Brain pericyte (primary cell): ENCODE measurements around the gene GNMT.
"Not testable (repeated sequence)": the region's sequence is repeated elsewhere in the genome, so short reads cannot be mapped to it uniquely, and the experiment has no call there.

ENCODE experiments used
- DNase-seq: peaks from one replicate; pipeline ENCODE4 v3.0.0-alpha.2; 2012; ENCODE audit warnings: low read depth, low spot score

The GNMT gene

GRCh38 chr6:42974919-42975505 is 14.5 kb downstream of the GNMT start:
- no peak for DNase-seq

GRCh38 chr6:42978487-42978838 is 17.9 kb downstream of the GNMT start:
- no peak for DNase-seq

GRCh38 chr6:42978839-42979522 is 18.4 kb downstream of the GNMT start, which contains the start of gene PEX6:
TSS of gene PEX6 (minus strand) at chr6:42979181. CDS start at chr6:42979150, 31 bp downstream.
- DNase-seq, result peak; percentile 58

- DNase-seq, result no peak
Measured at GRCh38 chr6:42979523-42980177, 19.1 kb downstream of the GNMT start.

- no peak for DNase-seq
Measured at GRCh38 chr6:42981836-42982235, 21.3 kb downstream of the GNMT start.

- DNase-seq, result peak; percentile 93
Measured at GRCh38 chr6:42984001-42984923, 23.7 kb downstream of the GNMT start, which contains the start of gene PPP2R5D. TSS of gene PPP2R5D (plus strand) at chr6:42984570. CDS start at chr6:42984678, 108 bp downstream.

- DNase-seq, result no peak
Measured at GRCh38 chr6:42984924-42985475, 24.4 kb downstream of the GNMT start.

- no peak for DNase-seq
Measured at GRCh38 chr6:42987533-42988451, 27.2 kb downstream of the GNMT start.

- no peak for DNase-seq
Measured at GRCh38 chr6:42988486-42989020, 28.0 kb downstream of the GNMT start.

- DNase-seq, result no peak
Measured at GRCh38 chr6:42989923-42990322, 29.4 kb downstream of the GNMT start.

- no peak for DNase-seq
Measured at GRCh38 chr6:42993445-42993844, 32.9 kb downstream of the GNMT start.

GRCh38 chr6:42996513-42996912 is 36.0 kb downstream of the GNMT start:
- DNase-seq, result no peak

- not testable (repeated sequence) for DNase-seq
Measured at GRCh38 chr6:42998205-42998604, 37.7 kb downstream of the GNMT start.

GRCh38 chr6:43001843-43002242 is 41.3 kb downstream of the GNMT start:
- DNase-seq, result no peak

GRCh38 chr6:43005844-43006243 is 45.3 kb downstream of the GNMT start:
- no peak for DNase-seq

- DNase-seq, result no peak
Measured at GRCh38 chr6:43006251-43006650, 45.7 kb downstream of the GNMT start.

GRCh38 chr6:43007126-43007525 is 46.6 kb downstream of the GNMT start:
- DNase-seq, result no peak

GRCh38 chr6:43009124-43009523 is 48.6 kb downstream of the GNMT start:
- no peak for DNase-seq

- DNase-seq, result no peak
Measured at GRCh38 chr6:43011207-43011606, 50.7 kb downstream of the GNMT start.

GRCh38 chr6:43012364-43012763 is 51.8 kb downstream of the GNMT start:
- DNase-seq, result no peak
